Muscle layer of colon (tissue), 2 donors: ENCODE results near the gene GLIPR1.
"Not testable (repeated sequence)": the region's sequence is repeated elsewhere in the genome, so short reads cannot be mapped to it uniquely, and the experiment has no call there.

Experiments used
- H3K27ac ChIP-seq: one replicate; pipeline ENCODE4 v1.7.0; 2013; ENCODE audit warnings: low read depth, mild to moderate bottlenecking, low read length, moderate library complexity
- H3K27me3 ChIP-seq, 2 donors: one replicate each; pipeline ENCODE4 v1.7.0; 2013; ENCODE audit warnings: low read length in 2 of 2, mild to moderate bottlenecking in 2 of 2; ENCODE audit not compliant: insufficient read depth in 2 of 2, control insufficient read depth in 1 of 2
- H3K36me3 ChIP-seq: one replicate; pipeline ENCODE4 v1.7.0; 2013; ENCODE audit warnings: mild to moderate bottlenecking, low read length; ENCODE audit not compliant: insufficient read depth
- H3K4me1 ChIP-seq: one replicate; pipeline ENCODE4 v1.7.0; 2013; ENCODE audit warnings: mild to moderate bottlenecking, low read length; ENCODE audit not compliant: insufficient read depth
- H3K4me3 ChIP-seq, 2 donors: one replicate each; pipeline ENCODE4 v1.7.0; 2013; ENCODE audit warnings: low read length in 2 of 2, low read depth in 1 of 2, mild to moderate bottlenecking in 1 of 2, moderate library complexity in 1 of 2
- H3K9ac ChIP-seq: one replicate; pipeline ENCODE4 v1.7.0; 2013; ENCODE audit warnings: low read length
- H3K9me3 ChIP-seq: one replicate; pipeline ENCODE4 v1.7.0; 2013; ENCODE audit warnings: mild to moderate bottlenecking, low read length
- donor health status: abdominal sarcoma.
- donor health status: Adenocarcinoma of cecum.

GLIPR1 gene

DNA sequence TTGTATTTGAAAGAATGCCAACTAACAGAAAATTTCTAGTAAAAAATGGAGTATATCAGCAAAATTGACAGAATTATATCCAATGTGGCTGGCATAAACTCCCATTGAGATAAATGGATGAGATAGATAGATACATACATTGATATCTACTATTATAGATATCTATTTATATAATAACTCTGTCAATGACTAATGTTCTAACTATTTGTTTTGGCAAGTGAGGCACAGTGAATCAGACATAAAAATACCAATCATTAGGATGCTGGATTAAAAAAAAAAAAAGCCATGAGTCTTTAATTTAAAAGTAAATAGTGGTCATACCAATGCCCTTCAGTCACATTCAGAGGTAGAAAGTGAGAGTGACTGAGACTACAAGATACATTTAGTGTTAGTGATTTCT is 33.7 kb upstream of the GLIPR1 start:
- no peaks in the 10 kb centered on the region for H3K27me3 ChIP-seq
- no peak overlapping the region for H3K4me3 ChIP-seq
- H3K9ac ChIP-seq, result no peak overlapping the region

GRCh38 chr12:75447691-75448393 is 32.7 kb upstream of the GLIPR1 start:
- no peaks in the 10 kb centered on the region for H3K4me1 ChIP-seq
- H3K27me3 ChIP-seq, result no peaks in the 10 kb centered on the region
- H3K27ac ChIP-seq, result no peak overlapping the region
- no peaks in the 10 kb centered on the region for H3K9me3 ChIP-seq
- no peak overlapping the region for H3K4me3 ChIP-seq
- no peaks in the 10 kb centered on the region for H3K36me3 ChIP-seq
- no peak overlapping the region for H3K9ac ChIP-seq

More for the DNA sequence above, 33.7 kb upstream of the GLIPR1 start:
- Histone ChIP-seq H3K36me3 (no peaks in the 10 kb centered on the region), H3K27ac (no peak overlapping the region), H3K4me1 (no peaks in the 10 kb centered on the region), H3K9me3 (no peaks in the 10 kb centered on the region)

DNA sequence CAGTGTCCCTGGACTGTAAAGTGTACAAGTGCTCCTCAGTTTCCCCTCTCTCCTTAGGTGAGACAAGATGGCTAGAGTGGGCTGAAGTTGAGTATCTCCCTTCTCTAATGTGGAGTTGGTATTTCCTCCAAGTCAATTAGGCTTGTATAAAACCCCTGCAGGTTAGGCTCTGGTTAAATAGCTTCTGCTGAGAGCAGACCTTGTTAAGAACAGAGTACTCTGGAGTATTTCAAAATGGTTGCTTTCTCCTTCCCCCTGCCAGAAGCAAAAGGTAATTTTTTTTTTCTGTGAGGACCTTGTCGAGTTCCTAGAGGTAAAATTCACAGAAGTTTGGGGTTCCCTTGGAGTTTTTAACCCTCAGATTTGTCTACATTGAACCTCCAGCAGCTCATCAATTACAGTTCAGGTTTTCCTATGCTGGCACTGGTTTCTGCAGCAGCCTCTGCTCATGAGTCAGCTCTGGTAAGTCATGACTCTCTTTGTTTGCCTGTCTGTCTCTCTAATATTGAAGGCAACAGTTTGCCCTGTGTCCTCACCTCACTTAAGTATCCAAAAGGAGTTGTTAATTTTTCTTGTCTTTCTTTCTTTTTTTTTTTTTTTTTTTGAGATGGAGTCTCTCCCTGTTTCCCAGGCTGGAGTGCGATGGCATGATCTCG is 27.8 kb upstream of the GLIPR1 start:
- Histone ChIP-seq H3K4me1 (no peaks in the 10 kb centered on the region), H3K9ac (no peak overlapping the region), H3K27ac (no peak overlapping the region), H3K36me3 (no peaks in the 10 kb centered on the region), H3K9me3 (no peaks in the 10 kb centered on the region), H3K27me3 (no peaks in the 10 kb centered on the region), H3K4me3 (no peak overlapping the region)

DNA sequence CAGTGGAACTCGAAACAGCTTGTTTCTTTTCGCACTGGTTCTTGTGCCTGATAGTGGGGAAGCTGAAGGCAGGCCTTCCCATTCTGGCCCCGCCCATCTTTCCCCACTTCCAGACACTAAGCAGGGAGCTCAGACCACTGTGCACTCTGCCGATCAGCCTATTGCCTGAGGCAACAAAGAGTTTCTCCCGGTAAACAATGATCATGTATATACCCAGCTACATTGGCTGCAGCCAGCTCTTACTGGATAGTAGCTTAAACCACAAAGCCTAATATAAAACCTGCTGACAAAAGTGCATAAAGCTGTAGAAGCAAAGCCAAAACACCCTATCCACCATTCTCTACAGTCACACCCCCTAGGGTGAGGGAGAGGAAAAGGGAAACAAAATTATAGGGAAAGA is 24.7 kb upstream of the GLIPR1 start:
- no peak overlapping the region for H3K4me3 ChIP-seq
- no peak overlapping the region for H3K27ac ChIP-seq
- no peaks in the 10 kb centered on the region for H3K27me3 ChIP-seq
- H3K4me1 ChIP-seq, result no peaks in the 10 kb centered on the region
- no peaks in the 10 kb centered on the region for H3K36me3 ChIP-seq
- no peak overlapping the region for H3K9ac ChIP-seq
- H3K9me3 ChIP-seq, result no peaks in the 10 kb centered on the region

DNA sequence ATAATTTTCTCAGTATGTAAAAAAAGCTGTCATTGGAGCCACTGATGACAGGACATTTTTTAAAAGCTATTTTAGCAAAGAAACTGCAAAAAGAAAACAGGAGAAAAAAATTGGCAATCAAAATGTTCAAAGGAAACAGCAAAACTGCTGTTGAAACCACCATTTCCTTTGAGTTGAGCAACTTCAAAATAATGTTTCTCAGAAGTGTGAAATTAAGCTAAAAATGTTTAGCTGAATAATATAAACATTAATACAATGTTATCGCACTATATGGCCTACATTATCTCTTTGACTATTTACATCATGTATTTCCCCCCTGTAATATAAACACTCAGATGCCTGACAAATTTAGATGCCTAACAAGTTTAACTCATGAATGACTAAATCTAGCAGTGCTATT is 23.4 kb upstream of the GLIPR1 start:
- Histone ChIP-seq H3K9me3 (no peaks in the 10 kb centered on the region), H3K27ac (no peak overlapping the region), H3K4me1 (no peaks in the 10 kb centered on the region), H3K27me3 (no peaks in the 10 kb centered on the region), H3K36me3 (no peaks in the 10 kb centered on the region), H3K9ac (no peak overlapping the region), H3K4me3 (no peak overlapping the region)

- H3K9ac ChIP-seq, H3K36me3 ChIP-seq, H3K27ac ChIP-seq, H3K4me3 ChIP-seq, H3K4me1 ChIP-seq, H3K27me3 ChIP-seq, H3K9me3 ChIP-seq: not testable (repeated sequence)
These were observed 22.7 kb upstream of the GLIPR1 start for GRCh38 chr12:75457866-75458265.

GRCh38 chr12:75459755-75460154 is 20.8 kb upstream of the GLIPR1 start:
- Histone ChIP-seq H3K27me3 (no peaks in the 10 kb centered on the region), H3K27ac (no peak overlapping the region), H3K4me3 (no peak overlapping the region), H3K9me3 (no peaks in the 10 kb centered on the region), H3K4me1 (no peaks in the 10 kb centered on the region), H3K36me3 (no peaks in the 10 kb centered on the region), H3K9ac (no peak overlapping the region)

DNA sequence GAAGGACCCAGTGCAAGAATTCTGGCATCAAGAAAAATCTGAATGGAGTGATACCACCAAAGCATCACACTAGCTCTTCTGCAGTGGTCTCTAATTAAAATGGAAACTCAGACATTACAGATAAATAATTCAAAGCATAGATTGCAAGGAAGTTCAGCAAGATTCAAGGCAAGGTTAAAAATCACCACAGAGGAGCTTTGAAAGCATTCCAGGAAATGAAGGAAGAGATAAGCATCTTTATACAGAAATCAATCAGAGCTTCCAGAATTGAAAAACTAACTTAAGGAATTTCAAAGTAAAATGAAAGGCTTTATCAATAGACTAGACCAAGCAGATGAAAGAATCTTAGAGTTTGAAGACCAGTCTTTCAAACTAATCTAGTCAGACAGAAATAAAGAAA is 20.4 kb upstream of the GLIPR1 start:
- Histone ChIP-seq H3K27ac (no peak overlapping the region), H3K36me3 (no peaks in the 10 kb centered on the region), H3K27me3 (no peaks in the 10 kb centered on the region), H3K4me3 (no peak overlapping the region), H3K9me3 (no peaks in the 10 kb centered on the region), H3K9ac (no peak overlapping the region), H3K4me1 (no peaks in the 10 kb centered on the region)

- H3K9me3 ChIP-seq, result no peaks in the 10 kb centered on the region
- no peaks in the 10 kb centered on the region for H3K27me3 ChIP-seq
- H3K4me1 ChIP-seq, result no peaks in the 10 kb centered on the region
- no peak overlapping the region for H3K4me3 ChIP-seq
- no peak overlapping the region for H3K9ac ChIP-seq
- H3K36me3 ChIP-seq, result no peaks in the 10 kb centered on the region
- H3K27ac ChIP-seq, result no peak overlapping the region
These were observed 8.4 kb upstream of the GLIPR1 start for GRCh38 chr12:75471902-75472890.

DNA sequence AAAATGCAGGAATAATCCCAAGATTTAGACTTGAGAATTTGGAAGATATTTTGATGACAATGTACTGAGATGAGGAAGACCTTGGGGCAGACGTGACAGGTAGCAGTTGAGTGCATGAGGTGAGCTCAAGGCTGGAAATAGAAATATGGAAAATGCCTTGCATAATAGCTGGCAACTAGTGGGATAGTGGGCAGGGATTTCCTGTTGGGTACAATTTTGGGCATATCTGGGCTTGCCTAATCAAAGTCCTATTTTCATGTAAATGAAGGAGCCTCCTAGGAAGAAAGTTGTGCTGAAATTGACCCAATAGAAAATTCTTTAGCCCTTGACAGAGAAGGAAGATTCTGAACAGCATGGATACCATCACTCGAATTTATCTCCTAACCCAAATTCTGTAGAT is 6.4 kb upstream of the GLIPR1 start:
- Histone ChIP-seq H3K9me3 (no peaks in the 10 kb centered on the region), H3K36me3 (no peaks in the 10 kb centered on the region), H3K9ac (no peak overlapping the region), H3K4me3 (no peak overlapping the region), H3K27me3 (no peaks in the 10 kb centered on the region), H3K27ac (no peak overlapping the region), H3K4me1 (no peaks in the 10 kb centered on the region)

DNA sequence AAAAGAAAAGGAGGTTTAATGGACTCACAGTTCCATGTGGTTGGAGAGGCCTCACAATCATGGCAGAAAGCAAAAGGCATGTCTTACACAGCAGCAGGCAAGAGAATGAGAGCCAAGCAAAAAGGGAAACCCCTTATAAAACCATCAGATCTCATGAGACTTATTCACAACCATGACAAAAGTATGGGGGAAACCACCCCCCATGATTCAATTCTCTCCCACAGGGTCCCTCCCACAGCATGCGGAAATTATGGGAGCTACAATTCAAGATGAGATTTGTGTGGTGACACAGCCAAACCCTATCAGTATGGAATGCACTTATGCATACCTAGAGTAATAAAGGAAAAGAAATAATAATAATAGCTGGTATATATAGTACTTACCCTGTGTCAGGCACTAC is 4.5 kb upstream of the GLIPR1 start:
- H3K9me3 ChIP-seq, result no peaks in the 10 kb centered on the region
- H3K36me3 ChIP-seq, result no peaks in the 10 kb centered on the region
- no peak overlapping the region for H3K9ac ChIP-seq
- H3K27ac ChIP-seq, result no peak overlapping the region
- H3K4me1 ChIP-seq, result peaks cover 5% of the 10 kb centered on the region
- no peaks in the 10 kb centered on the region for H3K27me3 ChIP-seq
- H3K4me3 ChIP-seq, result no peak overlapping the region
